Ovary (tissue), 3 donors: ENCODE results near the gene NCCRP1.

Experiments used
- CTCF ChIP-seq, 3 donors: fragments of 450-650 bp in 2 of 3; fragments of 200-600 bp in 1 of 3; IDR thresholded peaks; one replicate each; pipeline versions ENCODE4 v1.5.1 to v1.8.0; 2016 to 2022; ENCODE audit warnings: antibody characterized with exemption in 3 of 3, mild to moderate bottlenecking in 1 of 3
- POLR2A ChIP-seq: fragments of 450-650 bp; IDR thresholded peaks from one replicate; pipeline ENCODE4 v1.6.1; 2017; ENCODE audit warnings: antibody characterized with exemption, mild to moderate bottlenecking, moderate library complexity
- donor health status: DM: no; HTN: no; CAD: no.

DNA sequence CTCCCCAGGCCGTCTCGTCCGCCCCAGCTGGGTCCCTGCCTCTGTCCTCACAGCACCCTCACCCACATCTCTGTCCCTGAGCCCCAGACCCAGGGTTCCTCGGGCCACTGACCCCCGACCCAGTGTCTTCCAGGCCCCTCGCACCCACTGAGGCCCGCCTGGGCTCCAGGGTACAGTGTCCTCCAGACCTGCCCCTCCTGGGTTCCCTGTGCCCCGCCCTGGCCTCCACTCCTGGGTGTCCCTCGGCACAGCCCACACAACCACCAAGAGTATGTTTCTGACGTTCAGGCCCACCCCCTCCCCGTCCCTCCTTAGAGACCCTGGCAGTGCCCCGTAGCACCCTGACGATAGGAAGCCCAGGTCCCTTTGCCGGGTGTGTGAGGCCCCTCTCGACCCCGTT lies 22.6 kb upstream of the NCCRP1 start:
- TF ChIP-seq CTCF (IDR thresholded peaks at IDR 0.05) (no peak), POLR2A (no peak)
